Ovary (tissue), 3 donors: ENCODE measurements around the gene SCN2A.

ENCODE experiments used
- EP300 ChIP-seq: sonication (generic); formaldehyde crosslinking; IDR thresholded peaks from one replicate; pipeline ENCODE4 v1.6.1; 2017; ENCODE audit warnings: antibody characterized with exemption
- POLR2A ChIP-seq: fragments of 450-650 bp; IDR thresholded peaks from one replicate; pipeline ENCODE4 v1.6.1; 2017; ENCODE audit warnings: antibody characterized with exemption, mild to moderate bottlenecking, moderate library complexity
- TF ChIP-seq, protein P1 (sequence below), 3 donors: fragments of 450-650 bp in 2 of 3; fragments of 200-600 bp in 1 of 3; IDR thresholded peaks; one replicate each; pipeline versions ENCODE4 v1.5.1 to v1.8.0; 2016 to 2022; ENCODE audit warnings: antibody characterized with exemption in 3 of 3, mild to moderate bottlenecking in 1 of 3
- donor health status: DM: no; HTN: no; CAD: no.

DNA sequence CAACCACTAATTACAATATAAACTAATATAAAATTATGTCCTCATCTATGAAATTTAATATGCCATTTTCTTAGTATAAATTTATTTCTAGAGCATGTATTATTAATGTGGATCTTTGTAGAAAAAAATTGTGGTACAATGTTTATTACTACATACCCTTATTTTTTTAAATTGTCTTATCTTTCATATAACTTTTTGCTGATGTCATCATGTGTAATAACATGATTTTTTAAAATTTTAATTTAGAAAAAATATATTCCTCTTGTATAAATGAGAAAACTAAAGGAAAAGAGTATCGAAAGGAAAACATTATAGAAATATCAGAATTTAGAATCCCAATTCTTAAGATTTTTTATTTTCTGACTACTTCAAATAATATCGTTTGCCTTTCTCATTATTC lies 49.9 kb downstream of the SCN2A start:
- TF ChIP-seq, protein P1, sequence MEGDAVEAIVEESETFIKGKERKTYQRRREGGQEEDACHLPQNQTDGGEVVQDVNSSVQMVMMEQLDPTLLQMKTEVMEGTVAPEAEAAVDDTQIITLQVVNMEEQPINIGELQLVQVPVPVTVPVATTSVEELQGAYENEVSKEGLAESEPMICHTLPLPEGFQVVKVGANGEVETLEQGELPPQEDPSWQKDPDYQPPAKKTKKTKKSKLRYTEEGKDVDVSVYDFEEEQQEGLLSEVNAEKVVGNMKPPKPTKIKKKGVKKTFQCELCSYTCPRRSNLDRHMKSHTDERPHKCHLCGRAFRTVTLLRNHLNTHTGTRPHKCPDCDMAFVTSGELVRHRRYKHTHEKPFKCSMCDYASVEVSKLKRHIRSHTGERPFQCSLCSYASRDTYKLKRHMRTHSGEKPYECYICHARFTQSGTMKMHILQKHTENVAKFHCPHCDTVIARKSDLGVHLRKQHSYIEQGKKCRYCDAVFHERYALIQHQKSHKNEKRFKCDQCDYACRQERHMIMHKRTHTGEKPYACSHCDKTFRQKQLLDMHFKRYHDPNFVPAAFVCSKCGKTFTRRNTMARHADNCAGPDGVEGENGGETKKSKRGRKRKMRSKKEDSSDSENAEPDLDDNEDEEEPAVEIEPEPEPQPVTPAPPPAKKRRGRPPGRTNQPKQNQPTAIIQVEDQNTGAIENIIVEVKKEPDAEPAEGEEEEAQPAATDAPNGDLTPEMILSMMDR (IDR thresholded peaks at IDR 0.05), result no peak
- no peak for TF ChIP-seq EP300
- no peak for TF ChIP-seq POLR2A
